Gastrocnemius medialis (tissue), 4 donors: Measurements from ENCODE around the gene KCTD14.

Experiments used
- CTCF ChIP-seq, 5 experiments: fragments of 450-650 bp in 3 of 5; fragments of 200-600 bp in 2 of 5; sonication (generic) in 2 of 5; IDR thresholded peaks in 4 of 5; conservative IDR thresholded peaks in 1 of 5; 1 replicate in 4 of 5; 2 replicates in 1 of 5; pipeline ENCODE4 v1.5.1; 2016 to 2019; ENCODE audit warnings: antibody characterized with exemption in 5 of 5, mild to moderate bottlenecking in 3 of 5, moderate library complexity in 3 of 5
- POLR2A ChIP-seq, 2 donors: fragments of 450-650 bp; IDR thresholded peaks; one replicate each; pipeline ENCODE4 v1.6.1; 2017; ENCODE audit warnings: antibody characterized with exemption in 2 of 2, mild to moderate bottlenecking in 2 of 2, moderate library complexity in 2 of 2

- TF ChIP-seq CTCF (IDR thresholded peaks at IDR 0.05 in 4 of 5, conservative IDR thresholded peaks at IDR 0.05 in 1 of 5): no peak
- no peak for TF ChIP-seq POLR2A (IDR thresholded peaks at IDR 0.05)
These were observed 46.4 kb upstream of the KCTD14 start for GRCh38 chr11:78069465-78069864.
